Heart left ventricle (tissue), 16 donors: ENCODE data around the gene MCTP2. TPM values are rescaled to one million over a fixed set of nuclear protein-coding genes. Genes with fewer than 3 reads are reported as not detected.
"Not testable (repeated sequence)": the region's sequence is repeated elsewhere in the genome, so short reads cannot be mapped to it uniquely, and the experiment has no call there.

Source experiments
- ATAC-seq, 4 donors: fragments of 200-7000 bp; cut with Tn5 transposase; one replicate each; pipeline ENCODE4 v1.9.1; 2020 to 2022; ENCODE audit warnings: moderate library complexity in 4 of 4, mild to moderate bottlenecking in 3 of 4, moderate number of reproducible peaks in 1 of 4
- DNase-seq, 5 donors: peaks; one replicate each; pipeline ENCODE4 v3.0.0-alpha.2; 2020
- H3K27ac ChIP-seq, 12 donors: fragments of 200-600 bp; sonication (generic) in 4 of 12; one replicate each; pipeline versions ENCODE4 v1.5.0 to v1.8.0; 2016 to 2022; ENCODE audit warnings: mild to moderate bottlenecking in 2 of 12
- H3K27me3 ChIP-seq, 9 donors: fragments of 200-600 bp; sonication (generic) in 2 of 9; one replicate each; pipeline versions ENCODE4 v1.5.1 to v1.8.0; 2016 to 2022; ENCODE audit warnings: mild to moderate bottlenecking in 3 of 9
- H3K36me3 ChIP-seq, 9 donors: fragments of 200-600 bp; sonication (generic) in 2 of 9; one replicate each; pipeline versions ENCODE4 v1.5.0 to v1.8.0; 2018 to 2022; ENCODE audit warnings: mild to moderate bottlenecking in 2 of 9
- H3K4me1 ChIP-seq, 12 donors: fragments of 200-600 bp; sonication (generic) in 4 of 12; one replicate each; pipeline versions ENCODE4 v1.5.0 to v1.8.0; 2016 to 2022; ENCODE audit warnings: mild to moderate bottlenecking in 3 of 12
- H3K4me3 ChIP-seq, 12 donors: fragments of 200-600 bp; sonication (generic) in 4 of 12; one replicate each; pipeline versions ENCODE4 v1.5.0 to v1.8.0; 2017 to 2022; ENCODE audit warnings: mild to moderate bottlenecking in 9 of 12, moderate library complexity in 4 of 12
- H3K9me3 ChIP-seq, 12 donors: fragments of 200-600 bp; sonication (generic) in 4 of 12; one replicate each; pipeline versions ENCODE4 v1.5.0 to v1.8.0; 2016 to 2022; ENCODE audit warnings: mild to moderate bottlenecking in 1 of 12
- POLR2A ChIP-seq, 2 donors: fragments of 450-650 bp; IDR thresholded peaks; one replicate each; pipeline ENCODE4 v1.6.1; 2017; ENCODE audit warnings: antibody characterized with exemption in 2 of 2, mild to moderate bottlenecking in 2 of 2, moderate library complexity in 2 of 2
- WGBS, 4 donors: extraction: QIAGEN DNeasy Blood & Tissue Kit in 2 of 4; methylation state at CpG; one replicate each; pipeline versions ENCODE4 v1.1.5 to v1.1.7; 2013 to 2018; 5-methylcytosine and 5-hydroxymethylcytosine counted together
- intact Hi-C, 10 donors: fragments of 100-400 bp; cut with DNase I; formaldehyde crosslinking; loops; one replicate each; pipeline versions ENCODE4 v1.11.1 to v1.14.2; 2022
- polyA plus RNA-seq, 2 donors: library from polyadenylated mRNA; stranded (reverse); fragments of 200-250 nt; gene quantifications; one replicate each; pipeline ENCODE4 v1.2.3, GENCODE V29; 2013
- total RNA-seq, 9 donors: library from RNA; depleted of rRNA in 2 of 9; stranded (reverse); fragments of >200 nt in 2 of 9; fragmentation: NEBNext Ultra II Directional in 3 of 9; extraction: Animal tissue kit (Norgen Biotek cat#: 25700) in 3 of 9; gene quantifications; one replicate each; pipeline versions ENCODE4 v1.1.0 to v1.2.4, GENCODE V29; 2016 to 2023
- TF ChIP-seq, protein P1 (sequence below), 12 donors: fragments of 200-600 bp; sonication (generic) in 4 of 12; IDR thresholded peaks; one replicate each; pipeline versions ENCODE4 v1.5.0 to v1.8.0; 2018 to 2022; ENCODE audit warnings: antibody characterized with exemption in 12 of 12, mild to moderate bottlenecking in 5 of 12
- donor health status: ischemic (EF 13 %, LVEDD 7.1; RV severe dilation, severe dysfunction).
- donor health status: healthy with polysubstance abuse.
- donor health status: DM: no; HTN: yes; CAD: no.
- donor health status: DM: no; HTN: no; CAD: no.
- donor health status: ischemic (EF 25% LVEDD 6.9; RV normal size, moderate dysfunction).
- donor health status: ischemic (EF 25% LVEDD 5.7; RV mildly dilated, moderate dysfunction).
- donor health status: healthy.
- donor health status: DM: yes; HTN: yes; CAD: no.
- donor health status: ischemic (EF 35%, LVEDD 5.7; RV mildly dilated, moderate dysfunction).
- donor health status: nonischemic (EF 11% LVEDD 7.7; RV severe dilation, severe dysfunction).
- donor health status: DM: yes; HTN: yes; CAD: no.
- donor health status: PGD.
- donor health status: ischemic (EF 29% LVEDD 5.4; RV normal size, mild dysfunction).
- donor health status: nonischemic (EF 23%, LVEDD 6.1; RV moderate dilation, normal function).

MCTP2 gene
- total and polyA plus RNA-seq, 11 donors: 0.35 to 12.1 (median 2.0) TPM

DNA sequence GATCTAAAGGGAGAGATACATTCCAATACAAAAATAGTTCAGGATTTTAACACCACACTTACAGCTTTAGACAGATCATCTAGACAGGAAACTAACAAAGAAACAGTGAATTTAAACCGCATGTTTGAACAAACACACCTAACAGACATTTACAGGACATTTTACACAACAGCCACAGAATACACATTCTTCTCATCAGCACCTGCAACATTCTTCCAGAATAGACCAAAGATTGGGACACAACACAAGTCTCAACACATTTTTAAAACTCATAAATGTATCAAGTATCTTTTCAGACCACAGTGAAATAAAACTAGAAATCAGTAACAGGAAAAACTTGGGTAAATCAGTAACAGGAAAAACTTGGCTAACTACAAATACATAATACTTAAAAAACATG lies 256.3 kb downstream of the MCTP2 start:
- Histone ChIP-seq H3K27me3 (no peaks in the 10 kb centered on the region), H3K36me3 (no peaks in the 10 kb centered on the region), H3K27ac (no peak overlapping the region), H3K4me3 (no peak overlapping the region), H3K4me1 (no peaks in the 10 kb centered on the region), H3K9me3 (no peaks in the 10 kb centered on the region)
- intact Hi-C loops: no loop called here
- 57 to 74% (median 66%) methylated on average over 1 of the region's 1 CpG for WGBS, 4 donors
- ATAC-seq (no peak), DNase-seq (no peak)
- TF ChIP-seq, protein P1, sequence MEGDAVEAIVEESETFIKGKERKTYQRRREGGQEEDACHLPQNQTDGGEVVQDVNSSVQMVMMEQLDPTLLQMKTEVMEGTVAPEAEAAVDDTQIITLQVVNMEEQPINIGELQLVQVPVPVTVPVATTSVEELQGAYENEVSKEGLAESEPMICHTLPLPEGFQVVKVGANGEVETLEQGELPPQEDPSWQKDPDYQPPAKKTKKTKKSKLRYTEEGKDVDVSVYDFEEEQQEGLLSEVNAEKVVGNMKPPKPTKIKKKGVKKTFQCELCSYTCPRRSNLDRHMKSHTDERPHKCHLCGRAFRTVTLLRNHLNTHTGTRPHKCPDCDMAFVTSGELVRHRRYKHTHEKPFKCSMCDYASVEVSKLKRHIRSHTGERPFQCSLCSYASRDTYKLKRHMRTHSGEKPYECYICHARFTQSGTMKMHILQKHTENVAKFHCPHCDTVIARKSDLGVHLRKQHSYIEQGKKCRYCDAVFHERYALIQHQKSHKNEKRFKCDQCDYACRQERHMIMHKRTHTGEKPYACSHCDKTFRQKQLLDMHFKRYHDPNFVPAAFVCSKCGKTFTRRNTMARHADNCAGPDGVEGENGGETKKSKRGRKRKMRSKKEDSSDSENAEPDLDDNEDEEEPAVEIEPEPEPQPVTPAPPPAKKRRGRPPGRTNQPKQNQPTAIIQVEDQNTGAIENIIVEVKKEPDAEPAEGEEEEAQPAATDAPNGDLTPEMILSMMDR (IDR thresholded peaks at IDR 0.05): no peak
- TF ChIP-seq POLR2A (IDR thresholded peaks at IDR 0.05): no peak

DNA sequence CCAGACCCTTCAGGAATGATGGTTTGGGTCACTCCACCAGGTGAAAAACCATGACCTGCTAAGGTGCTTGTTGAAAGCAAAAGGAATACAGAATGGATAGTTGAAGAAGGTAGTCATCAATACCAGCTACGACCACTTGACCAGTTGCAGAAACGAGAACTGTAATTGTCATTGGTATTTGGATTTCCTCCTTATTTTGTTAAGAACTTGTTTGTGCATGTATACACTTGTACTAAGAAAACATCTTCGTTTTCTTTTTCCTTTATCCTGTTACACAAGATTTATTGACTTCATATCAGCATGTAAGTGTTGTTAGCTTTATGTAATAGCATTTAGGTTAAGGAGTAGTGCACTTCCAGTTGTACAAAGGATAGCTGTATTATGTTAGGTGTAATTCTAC lies 261.8 kb downstream of the MCTP2 start:
- Histone ChIP-seq H3K4me1 (no peaks in the 10 kb centered on the region), H3K9me3 (no peaks in the 10 kb centered on the region), H3K4me3 (no peak overlapping the region), H3K27me3 (no peaks in the 10 kb centered on the region), H3K27ac (no peak overlapping the region), H3K36me3 (no peaks in the 10 kb centered on the region)
- no peak for DNase-seq
- 75 to 85% (median 81%) methylated on average over 3 of the region's 3 CpGs for WGBS, 4 donors
- no peak for ATAC-seq
- intact Hi-C loops: no loop called here
- TF ChIP-seq, protein P1 (IDR thresholded peaks at IDR 0.05): no peak
- no peak for TF ChIP-seq POLR2A (IDR thresholded peaks at IDR 0.05)

DNA sequence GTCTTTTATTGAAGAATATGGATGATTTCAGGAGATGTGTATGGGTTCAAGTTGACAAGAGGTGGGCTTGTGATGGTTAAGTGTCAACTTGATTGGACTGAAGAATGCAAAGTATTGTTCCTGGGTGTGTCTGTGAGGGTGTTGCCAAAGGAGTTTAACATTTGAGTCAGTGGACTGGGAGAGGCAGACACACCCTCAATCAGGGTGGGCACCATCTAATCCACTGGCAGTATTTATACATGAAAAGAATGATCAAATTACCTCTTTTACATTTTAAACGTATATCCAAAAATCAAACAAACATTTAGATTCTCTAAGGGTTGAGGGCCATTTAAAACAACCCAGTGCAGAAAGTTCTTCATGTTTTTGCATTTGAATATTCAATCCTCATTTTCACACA lies 262.2 kb downstream of the MCTP2 start:
- intact Hi-C loops, H3K27me3 ChIP-seq, H3K9me3 ChIP-seq, H3K36me3 ChIP-seq, H3K27ac ChIP-seq, H3K4me3 ChIP-seq, ATAC-seq, H3K4me1 ChIP-seq, DNase-seq: not testable (repeated sequence)
- 77 to 95% (median 85%) methylated on average over 1 of the region's 1 CpG for WGBS, 4 donors

DNA sequence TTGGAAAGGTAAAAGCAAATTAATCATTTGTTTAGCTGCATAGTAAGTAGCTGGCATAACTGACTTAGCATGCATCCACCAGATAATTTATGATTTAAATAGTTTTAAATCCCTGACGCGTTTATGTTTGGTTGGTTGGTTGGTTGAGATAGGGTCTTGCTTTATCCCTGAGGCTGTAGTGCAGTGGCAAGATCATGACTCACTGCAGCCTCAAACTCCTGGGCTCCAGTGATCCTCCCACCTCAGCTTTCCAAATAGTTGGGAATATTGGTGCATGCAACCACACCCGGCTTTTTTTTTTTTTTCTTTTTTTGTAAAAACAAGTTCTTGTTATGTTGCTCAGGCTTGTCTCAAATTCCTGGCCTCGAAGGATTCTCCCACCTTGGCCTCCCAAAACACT lies 263.4 kb downstream of the MCTP2 start:
- Histone ChIP-seq H3K4me3 (no peak overlapping the region), H3K27me3 (no peaks in the 10 kb centered on the region), H3K27ac (no peak overlapping the region), H3K36me3 (no peaks in the 10 kb centered on the region), H3K4me1 (no peaks in the 10 kb centered on the region), H3K9me3 (no peaks in the 10 kb centered on the region)
- intact Hi-C loops: no loop called here
- 70 to 80% (median 76%) methylated on average over 4 of the region's 4 CpGs for WGBS, 4 donors
- ATAC-seq: no peak
- DNase-seq: no peak
- TF ChIP-seq, protein P1 (IDR thresholded peaks at IDR 0.05): no peak
- no peak for TF ChIP-seq POLR2A (IDR thresholded peaks at IDR 0.05)

DNA sequence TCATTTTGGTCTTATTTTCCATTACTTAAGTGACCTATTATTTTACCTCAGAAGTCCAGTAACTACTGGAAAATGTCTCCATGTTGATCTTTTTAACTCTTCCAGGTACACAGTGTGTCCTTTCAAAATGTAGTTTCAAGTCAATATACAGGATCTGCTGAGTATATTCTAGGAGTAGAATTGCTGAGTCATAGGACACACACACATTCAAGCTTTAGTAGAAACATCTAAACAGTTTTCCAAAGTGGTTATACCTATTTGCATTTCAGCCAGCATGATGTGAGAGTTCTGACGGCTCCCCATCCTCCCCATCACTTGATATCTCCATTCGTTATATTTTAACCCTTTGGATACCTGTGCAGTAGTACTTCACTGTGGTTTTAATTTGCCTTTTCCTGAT lies 271.9 kb downstream of the MCTP2 start:
- ATAC-seq: no peak
- no peaks in the 10 kb centered on the region for H3K4me1 ChIP-seq
- no peaks in the 10 kb centered on the region for H3K36me3 ChIP-seq
- WGBS, 4 donors: 43 to 49% (median 45%) methylated on average over 2 of the region's 2 CpGs
- intact Hi-C loops: no loop called here
- TF ChIP-seq POLR2A (IDR thresholded peaks at IDR 0.05): no peak
- TF ChIP-seq, protein P1 (IDR thresholded peaks at IDR 0.05): no peak
- no peak overlapping the region for H3K4me3 ChIP-seq
- DNase-seq: no peak
- H3K27me3 ChIP-seq: no peaks in the 10 kb centered on the region
- H3K27ac ChIP-seq: no peak overlapping the region
- H3K9me3 ChIP-seq: peaks cover 0 to 22% (median 6%) of the 10 kb centered on the region in 12 donors
